Panc1 (cell line): ENCODE measurements around the gene ADIPOR1. TPM values are rescaled to one million over a fixed set of nuclear protein-coding genes. Genes with fewer than 3 reads are reported as not detected.

Experiments used
- ATAC-seq: fragments of 200-7000 bp; cut with Tn5 transposase; 2 replicates; pipeline ENCODE4 v1.9.1; 2020; ENCODE audit warnings: mild to moderate bottlenecking, moderate library complexity
- BruUV-seq: library from RNA; stranded (reverse); fragments of 400-500 nt; replicated peaks from 2 replicates; lab custom pipeline; 2021; lab: Mats Ljungman, UMichigan
- CTCF ChIA-PET: fragments of 300-600 bp; sonication (Branson Sonifier 250); formaldehyde crosslinking; loops from one replicate; lab custom pipeline; 2022; ENCODE audit warnings: antibody characterized with exemption; lab: Charles Lee
- POLR2A ChIA-PET: fragments of 300-600 bp; sonication (Branson Sonifier 250); formaldehyde crosslinking; loops from one replicate; lab custom pipeline; 2022; ENCODE audit warnings: antibody characterized with exemption; lab: Charles Lee
- DNase-seq: peaks from one replicate; pipeline ENCODE4 v3.0.0-alpha.2; 2010; ENCODE audit warnings: low read depth, low spot score
- H3K27ac ChIP-seq: 2 replicates; pipeline ENCODE4 v1.5.1; 2011; ENCODE audit warnings: mild to moderate bottlenecking, low read length, inconsistent platforms
- H3K27me3 ChIP-seq: fragments of 200-500 bp; sonication (Bioruptor generic); 2 replicates; pipeline ENCODE4 v1.6.0; 2014; ENCODE audit warnings: low read length, inconsistent platforms; ENCODE audit not compliant: control insufficient read depth, insufficient read depth
- H3K36me3 ChIP-seq: fragments of 200-500 bp; sonication (Bioruptor generic); 2 replicates; pipeline ENCODE4 v1.5.1; 2014; ENCODE audit warnings: inconsistent platforms, mild to moderate bottlenecking, low read length, moderate library complexity; ENCODE audit not compliant: control insufficient read depth, insufficient read depth
- H3K4me1 ChIP-seq: 2 replicates; pipeline ENCODE4 v1.5.1; 2011; ENCODE audit warnings: inconsistent platforms, mild to moderate bottlenecking, low read length, moderate library complexity; ENCODE audit not compliant: control insufficient read depth, insufficient read depth
- H3K4me3 ChIP-seq, 2 experiments: 2 replicates each; pipeline ENCODE4 v1.5.1; 2011 to 2012; ENCODE audit warnings: low read depth in 2 of 2, low read length in 2 of 2, mild to moderate bottlenecking in 2 of 2, inconsistent platforms in 1 of 2, moderate library complexity in 1 of 2
- H3K9me3 ChIP-seq: fragments of 200-500 bp; sonication (Bioruptor generic); 2 replicates; pipeline ENCODE4 v1.5.1; 2014; ENCODE audit warnings: low read depth, mild to moderate bottlenecking, inconsistent platforms, low read length, moderate library complexity; ENCODE audit not compliant: control insufficient read depth, insufficient read depth
- POLR2AphosphoS5 ChIP-seq: IDR thresholded peaks from 2 replicates; pipeline ENCODE4 v1.6.1; 2012; ENCODE audit warnings: mild to moderate bottlenecking, low read depth, low read length, moderate library complexity
- TCF7L2 ChIP-seq: IDR thresholded peaks from 2 replicates; pipeline ENCODE4 v1.6.1; 2011; ENCODE audit warnings: mild to moderate bottlenecking, low read depth, low read length, inconsistent platforms
- in situ Hi-C: cut with HindIII; loops from 2 replicates; pipeline ENCODE4 v1.10.0; 2016; ENCODE audit warnings: low sequenced_read_pairs, low pct_unique_long_range_greater_than_20kb
- intact Hi-C: fragments of 100-400 bp; cut with micrococcal nuclease; formaldehyde crosslinking; loops from one replicate; pipeline ENCODE4 v1.10.0; 2022; ENCODE audit not compliant: unreplicated experiment
- total RNA-seq: library from RNA; stranded (reverse); gene quantifications from one replicate; pipeline ENCODE4 v1.2.1, GENCODE V29; 2021; ENCODE audit not compliant: unreplicated experiment
- TF ChIP-seq, protein P1 (sequence below): fragments of 450-650 bp; IDR thresholded peaks from 2 replicates; pipeline ENCODE4 v1.5.1; 2017; ENCODE audit warnings: mild to moderate bottlenecking
- TF ChIP-seq, protein P2 (sequence below), 2 experiments: IDR thresholded peaks; 2 replicates each; pipeline ENCODE4 v1.6.1; 2011 to 2012; ENCODE audit warnings: low read depth in 2 of 2, control low read depth in 1 of 2, low read length in 1 of 2, mild to moderate bottlenecking in 1 of 2, moderate library complexity in 1 of 2; ENCODE audit not compliant: insufficient read depth in 1 of 2

ADIPOR1 gene
- total RNA-seq, 1 experiment from 2014 or later, result 78.2 TPM

- CTCF ChIA-PET, result no interaction called here
- intact Hi-C loops, result no loop called here
- Histone ChIP-seq H3K27me3 (peaks cover 14% of the 10 kb centered on the region), H3K4me3 (no peak overlapping the region), H3K4me1 (no peaks in the 10 kb centered on the region), H3K36me3 (no peaks in the 10 kb centered on the region), H3K9me3 (no peaks in the 10 kb centered on the region), H3K27ac (no peak overlapping the region)
- TF ChIP-seq, protein P1, sequence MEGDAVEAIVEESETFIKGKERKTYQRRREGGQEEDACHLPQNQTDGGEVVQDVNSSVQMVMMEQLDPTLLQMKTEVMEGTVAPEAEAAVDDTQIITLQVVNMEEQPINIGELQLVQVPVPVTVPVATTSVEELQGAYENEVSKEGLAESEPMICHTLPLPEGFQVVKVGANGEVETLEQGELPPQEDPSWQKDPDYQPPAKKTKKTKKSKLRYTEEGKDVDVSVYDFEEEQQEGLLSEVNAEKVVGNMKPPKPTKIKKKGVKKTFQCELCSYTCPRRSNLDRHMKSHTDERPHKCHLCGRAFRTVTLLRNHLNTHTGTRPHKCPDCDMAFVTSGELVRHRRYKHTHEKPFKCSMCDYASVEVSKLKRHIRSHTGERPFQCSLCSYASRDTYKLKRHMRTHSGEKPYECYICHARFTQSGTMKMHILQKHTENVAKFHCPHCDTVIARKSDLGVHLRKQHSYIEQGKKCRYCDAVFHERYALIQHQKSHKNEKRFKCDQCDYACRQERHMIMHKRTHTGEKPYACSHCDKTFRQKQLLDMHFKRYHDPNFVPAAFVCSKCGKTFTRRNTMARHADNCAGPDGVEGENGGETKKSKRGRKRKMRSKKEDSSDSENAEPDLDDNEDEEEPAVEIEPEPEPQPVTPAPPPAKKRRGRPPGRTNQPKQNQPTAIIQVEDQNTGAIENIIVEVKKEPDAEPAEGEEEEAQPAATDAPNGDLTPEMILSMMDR, result no peak
- TF ChIP-seq POLR2AphosphoS5 (no peak), TCF7L2 (no peak)
- TF ChIP-seq, protein P2, sequence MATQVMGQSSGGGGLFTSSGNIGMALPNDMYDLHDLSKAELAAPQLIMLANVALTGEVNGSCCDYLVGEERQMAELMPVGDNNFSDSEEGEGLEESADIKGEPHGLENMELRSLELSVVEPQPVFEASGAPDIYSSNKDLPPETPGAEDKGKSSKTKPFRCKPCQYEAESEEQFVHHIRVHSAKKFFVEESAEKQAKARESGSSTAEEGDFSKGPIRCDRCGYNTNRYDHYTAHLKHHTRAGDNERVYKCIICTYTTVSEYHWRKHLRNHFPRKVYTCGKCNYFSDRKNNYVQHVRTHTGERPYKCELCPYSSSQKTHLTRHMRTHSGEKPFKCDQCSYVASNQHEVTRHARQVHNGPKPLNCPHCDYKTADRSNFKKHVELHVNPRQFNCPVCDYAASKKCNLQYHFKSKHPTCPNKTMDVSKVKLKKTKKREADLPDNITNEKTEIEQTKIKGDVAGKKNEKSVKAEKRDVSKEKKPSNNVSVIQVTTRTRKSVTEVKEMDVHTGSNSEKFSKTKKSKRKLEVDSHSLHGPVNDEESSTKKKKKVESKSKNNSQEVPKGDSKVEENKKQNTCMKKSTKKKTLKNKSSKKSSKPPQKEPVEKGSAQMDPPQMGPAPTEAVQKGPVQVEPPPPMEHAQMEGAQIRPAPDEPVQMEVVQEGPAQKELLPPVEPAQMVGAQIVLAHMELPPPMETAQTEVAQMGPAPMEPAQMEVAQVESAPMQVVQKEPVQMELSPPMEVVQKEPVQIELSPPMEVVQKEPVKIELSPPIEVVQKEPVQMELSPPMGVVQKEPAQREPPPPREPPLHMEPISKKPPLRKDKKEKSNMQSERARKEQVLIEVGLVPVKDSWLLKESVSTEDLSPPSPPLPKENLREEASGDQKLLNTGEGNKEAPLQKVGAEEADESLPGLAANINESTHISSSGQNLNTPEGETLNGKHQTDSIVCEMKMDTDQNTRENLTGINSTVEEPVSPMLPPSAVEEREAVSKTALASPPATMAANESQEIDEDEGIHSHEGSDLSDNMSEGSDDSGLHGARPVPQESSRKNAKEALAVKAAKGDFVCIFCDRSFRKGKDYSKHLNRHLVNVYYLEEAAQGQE (IDR thresholded peaks at IDR 0.05; ENCODE audit: insufficient read depth in 1 of 2, low read depth in 2 of 2, low read length in 1 of 2), result no peak
- in situ Hi-C loops, result no loop called here
- POLR2A ChIA-PET, result no interaction called here
- no peak for DNase-seq
- no peak for ATAC-seq
- no TSS peak for BruUV-seq
Observed at GRCh38 chr1:203000217-203000944, 42.3 kb upstream of the ADIPOR1 start.

DNA sequence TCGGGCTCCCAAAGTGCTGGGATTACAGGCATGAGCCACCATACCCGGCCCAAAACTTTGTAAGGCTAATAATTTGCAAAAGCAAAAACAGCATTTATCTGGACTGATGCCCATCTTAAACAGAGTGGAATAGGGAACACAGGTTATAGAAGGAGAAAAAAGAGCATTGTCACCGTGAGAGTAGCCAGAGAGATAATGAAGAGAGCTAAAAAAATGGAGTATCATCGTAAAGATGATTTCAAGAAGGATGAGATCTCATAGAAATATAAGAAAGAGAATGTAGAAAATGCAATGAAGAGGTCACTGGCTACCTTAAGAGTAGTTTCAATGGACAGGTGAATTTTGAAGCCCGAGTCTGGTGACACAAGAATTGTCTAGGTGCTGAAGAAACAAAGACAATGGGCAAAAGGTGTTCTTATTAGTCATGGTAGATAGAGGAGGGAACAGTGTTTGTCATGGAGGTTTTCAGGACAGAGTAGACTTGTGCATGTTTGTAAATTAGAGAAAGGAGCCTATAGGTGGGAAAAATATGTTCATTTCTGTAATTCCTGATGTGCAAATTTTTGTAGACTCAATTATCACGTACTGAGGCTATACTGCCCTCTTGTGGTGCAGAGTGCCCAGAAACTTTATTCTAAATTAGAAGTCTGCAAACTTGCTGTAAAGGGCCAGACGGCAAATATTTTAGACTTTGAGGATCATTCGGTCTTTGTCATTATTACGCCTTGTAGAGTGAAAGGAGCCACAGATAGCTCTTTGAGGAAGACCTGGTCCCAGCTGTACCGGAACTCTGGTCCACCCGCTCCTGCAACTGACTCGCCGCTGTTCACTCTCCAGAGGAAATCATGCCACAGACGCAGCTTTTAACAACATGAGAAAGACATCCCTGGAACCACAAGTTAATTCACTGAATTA lies 41.0 kb upstream of the ADIPOR1 start:
- H3K9me3 ChIP-seq, result no peaks in the 10 kb centered on the region
- no peak overlapping the region for H3K4me3 ChIP-seq
- TF ChIP-seq, protein P1, result peak; percentile 86
- no peak for TF ChIP-seq POLR2AphosphoS5
- H3K36me3 ChIP-seq, result no peaks in the 10 kb centered on the region
- POLR2A ChIA-PET, result no interaction called here
- CTCF ChIA-PET, result interaction anchor here (0.5 to 0.8 kb wide), 3 partner anchors 72 to 321 kb away, joined by 3 read pairs; partner anchors contain the start of gene KLHL12
- DNase-seq (peak; percentile 41), ATAC-seq (peak; percentile 66)
- H3K27me3 ChIP-seq, result peaks cover 14% of the 10 kb centered on the region
- in situ Hi-C loops (no loop called here), intact Hi-C loops (loop anchor here (5.0 to 10.0 kb wide), 2 partner anchors 72 to 244 kb away; partner anchors contain the start of gene KLHL12)
- BruUV-seq, result no TSS peak
- H3K27ac ChIP-seq, result no peak overlapping the region
- H3K4me1 ChIP-seq, result no peaks in the 10 kb centered on the region
